Prostate gland (tissue), 2 donors: ENCODE measurements around the gene FKBP10. TPM values are rescaled to one million over a fixed set of nuclear protein-coding genes. Genes with fewer than 3 reads are reported as not detected.
"Not testable (repeated sequence)": the region's sequence is repeated elsewhere in the genome, so short reads cannot be mapped to it uniquely, and the experiment has no call there.

ENCODE experiments used
- DNase-seq: peaks from one replicate; pipeline ENCODE4 v3.0.0-alpha.2; 2019; ENCODE audit warnings: low spot score
- H3K27ac ChIP-seq, 2 donors: fragments of 200-600 bp; sonication (generic); 2 replicates each; pipeline ENCODE4 v1.5.1; 2017 to 2019
- H3K27me3 ChIP-seq: fragments of 200-600 bp; sonication (generic); replicated peaks from 2 replicates; pipeline ENCODE4 v1.5.1; 2019; ENCODE audit not compliant: insufficient read depth
- H3K36me3 ChIP-seq, 2 donors: fragments of 200-600 bp; sonication (generic); 1 replicate in 1 of 2; 2 replicates in 1 of 2; pipeline versions ENCODE4 v1.5.1 to v1.8.1; 2017 to 2019
- H3K4me1 ChIP-seq: fragments of 200-600 bp; sonication (generic); replicated peaks from 2 replicates; pipeline ENCODE4 v1.5.1; 2019
- H3K4me3 ChIP-seq, 2 donors: fragments of 200-600 bp; sonication (generic); 2 replicates each; pipeline ENCODE4 v1.5.1; 2017 to 2019
- H3K9me3 ChIP-seq: fragments of 200-600 bp; sonication (generic); 2 replicates; pipeline ENCODE4 v1.5.1; 2017
- POLR2A ChIP-seq: fragments of 450-650 bp; IDR thresholded peaks from one replicate; pipeline ENCODE4 v1.6.1; 2016; ENCODE audit warnings: antibody characterized with exemption, mild to moderate bottlenecking
- POLR2AphosphoS5 ChIP-seq: sonication (generic); formaldehyde crosslinking; IDR thresholded peaks from one replicate; pipeline ENCODE4 v1.6.1; 2017; ENCODE audit warnings: antibody characterized with exemption
- WGBS: methylation state at CpG from one replicate; pipeline ENCODE4 v1.1.5; 2018; 5-methylcytosine and 5-hydroxymethylcytosine counted together
- intact Hi-C: fragments of 100-400 bp; cut with DNase I; formaldehyde crosslinking; loops from one replicate; pipeline ENCODE4 v1.14.2; 2022
- total RNA-seq, 2 donors: library from RNA; depleted of rRNA; stranded (reverse); fragments of >200 nt; gene quantifications; one replicate each; pipeline ENCODE4 v1.1.0, GENCODE V29; 2016
- TF ChIP-seq, protein P1 (sequence below), 4 experiments: fragments of 200-600 bp in 2 of 4; fragments of 450-650 bp in 2 of 4; sonication (generic) in 2 of 4; IDR thresholded peaks; 1 replicate in 3 of 4; 2 replicates in 1 of 4; pipeline ENCODE4 v1.5.1; 2016 to 2019; ENCODE audit warnings: antibody characterized with exemption in 4 of 4, mild to moderate bottlenecking in 2 of 4, moderate library complexity in 2 of 4

Gene FKBP10
- total RNA-seq, 2 donors from 2014 or later = 24.5 to 50.2 TPM

DNA sequence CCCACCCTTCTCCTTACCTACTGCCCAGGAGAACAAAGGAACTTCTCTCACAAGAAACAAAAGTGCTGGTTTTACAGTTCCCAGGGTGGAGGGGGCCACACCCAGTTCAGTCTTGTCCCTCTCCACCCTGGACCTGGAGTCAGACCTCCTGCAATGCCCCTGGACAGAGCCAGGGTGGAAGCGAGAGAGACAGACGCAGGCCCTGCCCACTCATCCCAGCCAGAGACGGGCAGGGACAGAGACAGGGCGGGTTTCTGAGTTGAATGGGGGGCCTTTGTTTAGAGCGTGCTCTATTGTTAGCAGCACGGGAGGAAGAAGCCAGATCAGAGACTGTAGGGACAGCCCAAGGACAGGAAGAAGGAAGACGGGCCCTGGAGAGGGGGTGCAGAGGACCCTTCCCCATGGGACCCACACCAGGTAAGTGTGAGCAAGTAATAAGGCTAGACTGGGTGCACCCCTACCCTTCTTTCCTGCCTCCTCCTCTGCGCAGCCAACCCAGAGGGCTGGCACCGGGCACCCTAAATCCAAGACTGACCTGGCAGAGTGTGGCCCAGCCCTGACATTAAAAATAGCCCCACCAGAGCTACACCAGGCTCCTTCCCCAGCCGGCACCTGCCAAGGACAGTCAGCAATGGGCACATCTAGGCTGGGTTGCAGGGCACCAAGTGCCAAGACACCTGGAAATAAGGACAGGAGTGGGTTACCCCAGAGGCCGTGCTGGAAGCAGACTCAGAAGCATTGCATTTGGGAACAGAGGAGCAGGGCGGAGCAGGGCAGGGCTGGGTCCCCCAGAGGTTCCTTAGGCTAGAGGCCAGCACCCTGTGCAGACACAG, 37.2 kb upstream of the FKBP10 start:
- H3K4me1 ChIP-seq = peaks cover 54% of the 10 kb centered on the region
- peaks cover 0 to 4% of the 10 kb centered on the region in 2 donors for H3K36me3 ChIP-seq

DNA sequence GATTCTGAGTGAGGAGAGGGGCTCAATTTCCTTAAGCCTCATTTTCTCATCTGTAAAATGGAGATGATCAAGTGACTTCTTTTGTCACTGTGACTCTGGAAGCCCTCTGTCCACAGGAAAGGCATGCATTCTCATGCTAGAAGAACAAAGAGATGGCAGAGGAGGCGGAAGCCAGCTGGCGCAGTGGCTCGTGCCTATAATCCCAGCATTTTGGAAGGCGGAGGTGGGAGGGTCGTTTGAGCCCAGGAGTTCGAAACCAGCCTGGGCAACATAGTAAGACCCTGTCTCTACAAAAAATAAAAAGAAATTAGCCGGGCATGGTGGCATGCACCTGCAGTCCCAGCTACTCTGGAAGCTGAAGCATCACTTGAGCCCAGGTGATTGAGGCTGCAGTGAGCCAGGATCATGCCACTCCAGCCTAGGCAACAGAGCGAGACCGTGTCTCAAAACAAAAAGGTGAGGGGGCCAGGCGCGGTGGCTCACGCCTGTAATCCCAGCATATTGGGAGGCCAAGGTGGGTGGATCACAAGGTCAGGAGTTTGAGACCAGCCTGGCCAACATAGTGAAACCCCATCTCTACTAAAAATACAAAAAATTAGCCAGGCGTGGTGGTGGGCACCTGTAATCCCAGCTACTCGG, 36.4 kb upstream of the FKBP10 start:
- H3K27me3 ChIP-seq, H3K9me3 ChIP-seq, intact Hi-C loops, H3K36me3 ChIP-seq, H3K4me3 ChIP-seq, DNase-seq: not testable (repeated sequence)
- peaks cover 55% of the 10 kb centered on the region for H3K4me1 ChIP-seq
- H3K27ac ChIP-seq = peak overlapping the region; percentile 83 to 88
- 80% methylated on average over 14 of the region's 14 CpGs for WGBS

More for the DNA sequence above, 37.2 kb upstream of the FKBP10 start:
- 50% methylated on average over 12 of the region's 12 CpGs for WGBS
- Histone ChIP-seq H3K27ac (peak overlapping the region; percentile 83 to 88), H3K27me3 (no peaks in the 10 kb centered on the region), H3K4me3 (no peak overlapping the region), H3K9me3 (no peaks in the 10 kb centered on the region)
- TF ChIP-seq, protein P1, sequence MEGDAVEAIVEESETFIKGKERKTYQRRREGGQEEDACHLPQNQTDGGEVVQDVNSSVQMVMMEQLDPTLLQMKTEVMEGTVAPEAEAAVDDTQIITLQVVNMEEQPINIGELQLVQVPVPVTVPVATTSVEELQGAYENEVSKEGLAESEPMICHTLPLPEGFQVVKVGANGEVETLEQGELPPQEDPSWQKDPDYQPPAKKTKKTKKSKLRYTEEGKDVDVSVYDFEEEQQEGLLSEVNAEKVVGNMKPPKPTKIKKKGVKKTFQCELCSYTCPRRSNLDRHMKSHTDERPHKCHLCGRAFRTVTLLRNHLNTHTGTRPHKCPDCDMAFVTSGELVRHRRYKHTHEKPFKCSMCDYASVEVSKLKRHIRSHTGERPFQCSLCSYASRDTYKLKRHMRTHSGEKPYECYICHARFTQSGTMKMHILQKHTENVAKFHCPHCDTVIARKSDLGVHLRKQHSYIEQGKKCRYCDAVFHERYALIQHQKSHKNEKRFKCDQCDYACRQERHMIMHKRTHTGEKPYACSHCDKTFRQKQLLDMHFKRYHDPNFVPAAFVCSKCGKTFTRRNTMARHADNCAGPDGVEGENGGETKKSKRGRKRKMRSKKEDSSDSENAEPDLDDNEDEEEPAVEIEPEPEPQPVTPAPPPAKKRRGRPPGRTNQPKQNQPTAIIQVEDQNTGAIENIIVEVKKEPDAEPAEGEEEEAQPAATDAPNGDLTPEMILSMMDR (IDR thresholded peaks at IDR 0.05) = no peak
- no peak for TF ChIP-seq POLR2AphosphoS5
- TF ChIP-seq POLR2A = no peak
- DNase-seq = no peak
- intact Hi-C loops = no loop called here

DNA sequence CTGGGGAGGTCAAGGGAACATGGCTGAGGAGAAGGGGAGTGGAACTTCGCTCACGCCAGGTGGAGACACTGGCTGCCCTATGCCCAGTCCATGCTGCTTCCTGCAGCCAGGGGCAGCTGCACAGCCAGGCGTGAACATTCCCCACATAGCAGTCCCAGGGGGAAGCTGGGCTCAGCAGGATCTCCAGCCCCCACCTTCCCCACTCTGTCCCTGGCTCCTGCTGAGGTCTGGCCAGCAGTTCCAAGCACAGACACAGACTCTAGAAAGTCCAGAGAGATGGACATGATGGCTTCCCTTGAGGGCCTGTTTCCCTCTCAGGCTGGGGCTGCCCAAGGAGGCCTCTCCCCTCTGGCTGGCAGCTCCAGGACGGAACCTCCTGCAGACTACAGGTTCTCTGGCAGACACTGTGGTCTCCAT, 35.6 kb upstream of the FKBP10 start:
- TF ChIP-seq POLR2AphosphoS5 = no peak
- TF ChIP-seq, protein P1 (IDR thresholded peaks at IDR 0.05) = peak in 2 of 4 experiments; percentile 44
- peaks cover 56% of the 10 kb centered on the region for H3K4me1 ChIP-seq
- no peak overlapping the region for H3K4me3 ChIP-seq
- H3K27me3 ChIP-seq = no peaks in the 10 kb centered on the region
- H3K9me3 ChIP-seq = no peaks in the 10 kb centered on the region
- WGBS = 35% methylated on average over 4 of the region's 4 CpGs
- no peaks in the 10 kb centered on the region for H3K36me3 ChIP-seq
- DNase-seq = no peak
- intact Hi-C loops = no loop called here
- H3K27ac ChIP-seq = peak overlapping the region; percentile 83 to 88

DNA sequence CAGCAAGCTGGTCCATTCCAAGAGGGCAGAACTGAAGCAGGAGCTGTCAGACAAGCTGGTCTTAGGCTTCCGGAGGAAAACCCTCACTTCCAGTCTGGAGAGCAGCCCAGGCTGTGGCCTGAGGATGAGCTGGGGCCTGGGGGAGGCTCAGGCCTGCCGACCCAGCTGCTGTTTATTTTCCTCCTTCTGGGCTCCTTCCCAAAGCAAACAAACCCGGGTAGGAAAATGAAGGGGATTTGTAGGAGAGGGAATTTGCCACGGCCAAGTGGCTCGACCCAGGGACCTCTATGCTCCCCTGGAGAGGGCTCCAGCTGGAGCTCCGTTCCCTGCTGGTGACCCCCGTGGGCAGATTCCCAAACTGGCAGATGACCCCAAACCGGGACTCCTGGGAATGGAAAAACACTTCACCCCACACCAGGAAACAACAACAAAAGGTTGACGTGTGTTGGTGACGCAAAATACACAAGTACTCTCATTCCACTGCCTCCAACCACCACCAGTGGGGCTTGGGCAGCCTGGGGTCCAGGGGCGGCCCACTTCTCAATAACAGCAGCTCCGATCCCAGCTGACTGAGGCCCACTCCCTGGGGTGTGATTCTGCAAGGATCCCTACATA, 35.1 kb upstream of the FKBP10 start:
- no peaks in the 10 kb centered on the region for H3K9me3 ChIP-seq
- intact Hi-C loops = no loop called here
- H3K27ac ChIP-seq = peak overlapping the region; percentile 83 to 88
- no peaks in the 10 kb centered on the region for H3K36me3 ChIP-seq
- 14% methylated on average over 12 of the region's 12 CpGs for WGBS
- H3K4me1 ChIP-seq = peaks cover 57% of the 10 kb centered on the region
- H3K27me3 ChIP-seq = no peaks in the 10 kb centered on the region
- peak; percentile 64 for DNase-seq
- peak; percentile 66 for TF ChIP-seq POLR2AphosphoS5
- no peak for TF ChIP-seq POLR2A
- TF ChIP-seq, protein P1 (IDR thresholded peaks at IDR 0.05) = peak in 1 of 4 experiments; percentile 14
- H3K4me3 ChIP-seq = no peak overlapping the region

DNA sequence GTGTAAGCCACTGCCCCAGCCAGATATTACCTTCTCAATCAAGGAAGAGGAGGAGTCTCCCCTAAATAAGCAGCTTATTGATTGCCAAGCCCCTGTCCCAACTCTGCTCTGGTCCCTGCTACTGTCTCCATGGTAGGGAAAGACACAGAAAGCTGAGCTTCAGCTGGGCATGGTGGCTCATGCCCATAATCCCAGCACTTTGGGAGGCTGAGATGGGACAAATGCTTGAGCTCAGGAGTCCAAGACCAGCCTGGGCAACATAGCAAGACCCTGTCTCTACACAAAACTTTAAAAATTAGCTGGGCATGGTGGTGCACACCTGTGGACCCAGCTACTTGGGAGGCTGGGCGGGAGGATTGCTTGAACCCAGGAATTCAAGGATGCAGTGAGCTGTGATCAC, 32.9 kb upstream of the FKBP10 start:
- H3K27me3 ChIP-seq = no peaks in the 10 kb centered on the region
- TF ChIP-seq, protein P1 (IDR thresholded peaks at IDR 0.05) = no peak
- TF ChIP-seq POLR2A (no peak), POLR2AphosphoS5 (no peak)
- intact Hi-C loops = no loop called here
- DNase-seq = no peak
- no peaks in the 10 kb centered on the region for H3K36me3 ChIP-seq
- H3K4me3 ChIP-seq = no peak overlapping the region
- 92% methylated on average over 1 of the region's 1 CpG for WGBS
- peak overlapping the region in 1 of 2 donors; percentile 19 for H3K27ac ChIP-seq
- peaks cover 45% of the 10 kb centered on the region for H3K4me1 ChIP-seq
- H3K9me3 ChIP-seq = no peaks in the 10 kb centered on the region
